NCI-H146 treated with DMSO at 0.1 percent for 48 hours (cell line): ENCODE results near the gene OSBPL3.
"Not testable (repeated sequence)": the region's sequence is repeated elsewhere in the genome, so short reads cannot be mapped to it uniquely, and the experiment has no call there.

Source experiments
- DNase-seq: peaks from one replicate; lab custom pipeline; 2025; ENCODE audit not compliant: unreplicated experiment; lab: John Stamatoyannopoulos, UW

The OSBPL3 gene

DNA sequence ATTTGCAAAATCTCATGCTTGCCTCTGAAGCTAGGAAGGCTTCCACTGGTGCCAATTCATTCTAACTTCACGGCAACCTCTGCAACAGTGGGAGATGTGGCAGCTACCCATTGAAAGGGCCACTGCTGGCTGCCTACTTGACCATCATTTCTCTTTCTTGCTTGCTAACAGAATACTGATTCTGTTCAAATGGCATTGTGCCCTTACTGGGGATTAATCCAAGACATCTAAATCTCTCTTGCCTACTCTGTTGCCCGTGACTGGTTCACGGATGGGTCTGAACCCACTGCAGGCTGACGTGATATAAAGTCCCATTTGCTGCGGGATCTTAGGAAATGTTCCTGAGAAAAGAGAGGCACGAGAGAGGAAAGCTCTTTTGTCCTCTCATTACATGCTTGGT is 171.5 kb downstream of the OSBPL3 start:
- DNase-seq, result no peak

- no peak for DNase-seq
These were observed 177.7 kb downstream of the OSBPL3 start for GRCh38 chr7:24802300-24802699.

GRCh38 chr7:24801883-24802282 is 178.1 kb downstream of the OSBPL3 start:
- DNase-seq, result no peak

- no peak for DNase-seq
These were observed 179.3 kb downstream of the OSBPL3 start for GRCh38 chr7:24800667-24801066.

GRCh38 chr7:24800073-24800472 is 179.9 kb downstream of the OSBPL3 start:
- no peak for DNase-seq

DNA sequence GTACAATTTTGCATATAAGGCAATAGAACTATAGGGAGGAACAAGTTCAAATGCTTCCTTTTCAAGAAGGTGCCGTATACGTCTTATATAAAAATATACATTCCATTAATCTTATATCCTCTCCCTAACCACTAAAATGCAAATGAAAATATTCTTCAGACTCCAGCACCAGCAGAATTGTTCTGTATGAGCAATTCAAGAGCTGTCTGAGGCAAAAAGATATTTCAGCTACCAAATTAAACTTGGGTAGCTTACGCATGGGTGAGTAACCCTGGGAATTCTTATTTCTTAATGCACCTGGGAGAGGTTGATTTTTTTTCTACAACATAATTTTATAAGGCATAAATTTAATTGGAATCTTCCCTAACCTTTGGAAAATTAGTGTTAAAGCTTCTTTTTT is 180.5 kb downstream of the OSBPL3 start:
- no peak for DNase-seq

DNA sequence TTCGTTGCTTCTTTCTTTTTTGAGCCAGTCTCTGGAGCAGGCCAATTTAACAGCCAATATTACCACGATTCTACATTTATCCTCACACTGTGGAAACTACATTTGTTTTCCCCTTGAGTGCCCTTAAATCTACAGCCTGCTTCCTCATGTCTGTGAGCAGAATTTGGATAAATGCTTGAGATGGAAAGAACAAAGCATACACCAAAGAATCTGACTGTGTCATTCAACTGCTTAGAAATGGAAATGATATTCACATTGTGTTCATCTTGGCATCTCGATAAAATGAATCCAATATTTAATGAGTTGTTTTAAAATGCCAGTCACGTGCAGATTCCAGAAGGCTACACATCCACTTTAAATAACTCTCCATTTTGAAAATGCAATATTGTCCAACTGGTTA is 181.7 kb downstream of the OSBPL3 start:
- no peak for DNase-seq

GRCh38 chr7:24797270-24797669 is 182.7 kb downstream of the OSBPL3 start:
- DNase-seq, result no peak

GRCh38 chr7:24795407-24795767 is 184.6 kb downstream of the OSBPL3 start:
- DNase-seq, result no peak

- DNase-seq, result not testable (repeated sequence)
These were observed 185.1 kb downstream of the OSBPL3 start for GRCh38 chr7:24794751-24795406.

GRCh38 chr7:24793982-24794648 is 185.9 kb downstream of the OSBPL3 start:
- no peak for DNase-seq

GRCh38 chr7:24788961-24789576 is 190.9 kb downstream of the OSBPL3 start:
- no peak for DNase-seq

GRCh38 chr7:24788075-24788474 is 191.9 kb downstream of the OSBPL3 start:
- DNase-seq, result no peak

GRCh38 chr7:24786941-24787340 is 193.0 kb downstream of the OSBPL3 start:
- no peak for DNase-seq

- DNase-seq, result no peak
These were observed 193.7 kb downstream of the OSBPL3 start for GRCh38 chr7:24786306-24786705.

DNA sequence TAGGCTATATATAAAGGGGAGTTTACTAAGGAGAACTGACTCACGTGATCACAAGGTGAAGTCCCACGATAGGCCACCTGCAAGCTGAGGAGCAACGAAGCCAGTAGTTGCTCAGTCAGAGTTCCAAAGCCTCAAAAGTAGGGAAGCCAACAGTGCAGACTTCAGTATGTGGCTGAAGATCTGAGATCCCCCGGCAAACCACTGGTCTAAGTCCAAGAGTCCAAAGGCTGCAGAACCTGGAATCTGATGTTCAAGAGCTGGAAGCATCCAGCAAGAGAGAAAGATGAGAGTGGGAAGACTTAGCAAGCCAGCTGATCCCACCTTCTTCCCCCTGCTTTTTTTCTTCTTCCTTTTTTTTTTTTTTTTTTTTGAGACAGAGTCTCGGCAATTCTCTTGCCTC is 195.7 kb downstream of the OSBPL3 start:
- no peak for DNase-seq

- no peak for DNase-seq
These were observed 196.3 kb downstream of the OSBPL3 start for GRCh38 chr7:24783698-24784097.

DNA sequence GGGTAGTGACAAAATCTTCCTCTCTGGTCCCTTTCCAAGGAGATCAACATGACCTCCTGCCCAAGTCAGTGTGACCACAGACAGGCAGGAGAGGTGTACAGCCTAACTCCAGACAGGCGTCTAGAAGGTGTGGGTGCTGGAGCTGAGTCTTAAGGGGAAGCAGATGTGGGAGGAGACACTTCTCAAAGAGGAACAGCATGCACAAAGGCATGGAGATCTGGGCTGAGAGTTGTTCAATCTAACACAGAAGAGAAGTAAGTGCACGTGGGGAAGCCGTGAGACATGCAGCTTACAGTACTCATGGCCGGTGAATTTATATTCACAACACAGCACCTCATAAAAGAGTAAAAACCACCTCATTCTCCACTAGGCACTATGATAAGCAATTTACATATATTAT is 198.9 kb downstream of the OSBPL3 start:
- DNase-seq, result no peak

DNA sequence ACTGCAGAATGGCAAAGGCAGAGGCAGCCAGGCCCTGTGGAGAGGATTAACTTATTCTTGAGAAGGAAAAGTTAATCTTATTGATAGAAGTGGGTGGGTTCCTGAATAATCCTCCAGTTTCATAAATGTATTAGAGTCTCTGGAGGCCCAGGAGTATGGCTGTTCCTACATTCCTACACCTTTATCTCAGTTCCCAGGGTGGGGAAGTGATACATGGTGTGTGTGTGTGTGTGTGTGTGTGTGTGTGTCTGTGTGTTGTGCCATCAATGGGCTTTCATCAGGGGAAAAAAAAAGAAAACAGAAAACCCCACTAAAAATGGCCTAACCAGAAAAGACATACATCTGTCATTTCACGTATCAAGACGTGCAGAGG is 200.7 kb downstream of the OSBPL3 start:
- DNase-seq, result no peak

GRCh38 chr7:24778543-24779282 is 201.3 kb downstream of the OSBPL3 start:
- no peak for DNase-seq

GRCh38 chr7:24777806-24778205 is 202.2 kb downstream of the OSBPL3 start:
- DNase-seq, result no peak

- DNase-seq, result no peak
These were observed 206.3 kb downstream of the OSBPL3 start for GRCh38 chr7:24773646-24774045.
